D721Med (cell line): ENCODE measurements around the gene TOX2.

Source experiments
- DNase-seq: peaks from one replicate; pipeline ENCODE4 v3.0.0; 2011; ENCODE audit warnings: low spot score; ENCODE audit not compliant: insufficient read length
- FAIRE-seq: peaks from 2 replicates; lab custom pipeline; 2011; peaks lifted over from hg19 to GRCh38; lab: Jason Lieb, UNC
- CTCF ChIP-seq: IDR thresholded peaks from 2 replicates; pipeline ENCODE4 v1.5.1; 2012; ENCODE audit warnings: mild to moderate bottlenecking, control low read depth; ENCODE audit not compliant: insufficient read depth; ENCODE audit errors: missing control alignments

TOX2 gene

GRCh38 chr20:43995645-43996044 lies 81.0 kb downstream of the TOX2 start:
- no peak for TF ChIP-seq CTCF
- no peak for DNase-seq
- no peak for FAIRE-seq

GRCh38 chr20:43996240-43996930 lies 81.7 kb downstream of the TOX2 start:
- DNase-seq (no peak), FAIRE-seq (no peak)
- no peak for TF ChIP-seq CTCF

GRCh38 chr20:43999848-44000247 lies 85.2 kb downstream of the TOX2 start:
- no peak for DNase-seq
- no peak for FAIRE-seq
- no peak for TF ChIP-seq CTCF

GRCh38 chr20:44001667-44002596 lies 87.3 kb downstream of the TOX2 start:
- DNase-seq (no peak), FAIRE-seq (no peak)
- TF ChIP-seq CTCF = no peak

- DNase-seq = no peak
- FAIRE-seq = no peak
- TF ChIP-seq CTCF = no peak
Observed at GRCh38 chr20:44002861-44003260, 88.2 kb downstream of the TOX2 start.

- DNase-seq = no peak
- no peak for TF ChIP-seq CTCF
- FAIRE-seq = no peak
Observed at GRCh38 chr20:44003609-44004008, 89.0 kb downstream of the TOX2 start.
